Nasal cavity respiratory epithelium epithelial cell of viscerocranial mucosa (primary cell): ENCODE results near the gene TMEM38A. TPM values are rescaled to one million over a fixed set of nuclear protein-coding genes. Genes with fewer than 3 reads are reported as not detected.

Experiments used
- total RNA-seq: library from RNA; depleted of rRNA; stranded (reverse); fragments of >200 nt; gene quantifications from 2 replicates; pipeline ENCODE4 v1.2.3, GENCODE V29; 2014

The TMEM38A gene, protein sequence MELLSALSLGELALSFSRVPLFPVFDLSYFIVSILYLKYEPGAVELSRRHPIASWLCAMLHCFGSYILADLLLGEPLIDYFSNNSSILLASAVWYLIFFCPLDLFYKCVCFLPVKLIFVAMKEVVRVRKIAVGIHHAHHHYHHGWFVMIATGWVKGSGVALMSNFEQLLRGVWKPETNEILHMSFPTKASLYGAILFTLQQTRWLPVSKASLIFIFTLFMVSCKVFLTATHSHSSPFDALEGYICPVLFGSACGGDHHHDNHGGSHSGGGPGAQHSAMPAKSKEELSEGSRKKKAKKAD
- total RNA-seq: 4.4 and 22.5 TPM in 2 replicates

DNA sequence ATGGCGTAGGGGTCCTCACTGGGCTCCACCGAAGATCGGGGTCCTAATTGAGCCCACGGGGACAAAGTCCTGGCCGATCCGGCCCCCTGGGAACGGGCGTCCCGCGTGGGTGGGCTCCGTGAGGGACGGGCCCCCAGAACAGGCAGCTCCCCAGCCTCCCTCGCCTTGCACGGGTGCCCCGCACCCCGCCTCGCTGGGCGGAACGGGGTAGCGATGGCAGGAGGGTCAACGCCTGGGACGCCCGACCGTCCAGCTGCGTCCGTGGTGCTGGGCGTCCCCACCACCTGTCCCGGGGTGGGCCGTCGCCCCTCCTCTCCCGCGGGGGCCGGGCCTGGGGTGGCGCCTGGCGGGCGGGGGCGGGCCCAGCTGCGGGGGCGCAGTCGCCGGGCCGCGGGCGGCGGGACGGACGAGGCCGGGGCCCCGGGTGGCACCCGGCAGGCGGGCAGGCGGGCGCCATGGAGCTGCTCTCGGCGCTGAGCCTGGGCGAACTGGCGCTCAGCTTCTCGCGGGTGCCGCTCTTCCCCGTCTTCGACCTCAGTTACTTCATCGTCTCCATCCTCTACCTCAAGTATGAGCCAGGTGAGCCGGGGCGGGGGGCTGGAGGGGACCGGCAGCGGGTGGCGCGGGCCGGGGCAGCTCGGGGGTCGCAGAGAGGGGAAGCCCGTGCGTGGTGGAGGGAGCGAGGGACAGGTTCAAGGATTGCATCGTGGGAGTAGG, at the start of gene TMEM38A:
TMEM38A (plus strand) TSS at position 377 of the 717 bp plus-strand sequence; CDS start at position 456, 79 bp downstream.

GRCh38 chr19:16628183-16628983, 32.6 kb upstream of the TMEM38A start, which contains the start of gene MED26:
TSS of gene MED26 (minus strand) at chr19:16628204. CDS start at chr19:16627943, 261 bp downstream.

DNA sequence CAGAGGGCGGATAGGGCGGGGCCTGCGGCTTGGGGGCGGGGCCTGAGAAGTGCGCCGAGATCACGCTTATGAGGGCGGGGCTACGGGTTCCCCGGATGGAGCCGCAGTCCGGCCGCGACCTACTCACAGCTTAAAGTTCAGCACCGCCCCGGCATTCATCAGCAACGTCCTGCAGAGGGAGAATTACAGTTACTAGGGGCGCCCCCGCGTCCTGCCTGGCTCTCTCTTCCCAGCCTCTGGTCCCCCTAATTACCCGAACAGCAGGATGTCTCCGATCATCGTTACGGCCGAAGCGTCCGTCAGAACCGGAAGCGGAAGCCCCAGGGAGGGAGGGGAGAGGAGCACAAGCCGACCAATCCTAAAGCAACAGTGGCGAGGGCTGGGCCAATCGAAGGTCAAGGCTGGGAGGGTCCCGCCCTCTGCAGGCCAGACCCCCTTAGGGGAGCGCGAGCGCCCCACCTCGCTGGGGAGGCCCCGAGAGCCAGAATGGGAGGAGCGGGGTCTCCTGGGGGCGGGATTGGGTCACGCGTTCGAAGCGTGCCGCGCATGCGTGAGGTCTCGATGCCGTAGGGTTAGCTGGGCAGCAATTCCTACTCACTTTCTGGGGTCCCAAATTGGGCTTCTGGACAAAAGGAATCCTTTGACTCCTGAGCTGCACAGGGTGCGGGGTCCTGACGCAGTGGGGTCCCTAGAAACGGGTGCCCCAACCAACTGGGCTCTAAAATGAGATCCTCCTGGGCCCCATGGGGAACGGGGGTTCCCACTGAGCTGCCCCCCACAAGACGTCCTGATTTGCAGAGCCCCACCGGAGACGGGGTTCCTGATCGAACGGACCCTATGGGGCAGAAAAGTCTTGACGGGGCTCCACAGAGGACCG, 869 bp upstream of the TMEM38A start, which contains the start of gene SMIM7:
SMIM7 (minus strand) TSS at position 313 of the 877 bp plus-strand sequence; CDS start at position 279, 34 bp downstream.

Other genes with a start within 250 kb of the TMEM38A start
- gene EPS15L1, start 189.2 kb upstream of the TMEM38A start, total RNA-seq: 11.3 and 20.2 TPM in 2 replicates
- gene CALR3, start 165.0 kb upstream of the TMEM38A start, total RNA-seq: under 0.01 and 0.07 TPM in 2 replicates
- 1.0 and 2.1 TPM in 2 replicates for gene C19orf44, start 164.7 kb upstream of the TMEM38A start, total RNA-seq
- 4.8 and 14.4 TPM in 2 replicates for gene CHERP, start 118.7 kb upstream of the TMEM38A start, total RNA-seq
- gene SLC35E1, start 88.7 kb upstream of the TMEM38A start, total RNA-seq: 43.7 and 48.1 TPM in 2 replicates
- gene MED26, start 32.9 kb upstream of the TMEM38A start, total RNA-seq: 4.4 and 9.2 TPM in 2 replicates
- 49.9 and 63.9 TPM in 2 replicates for gene SMIM7, start 995 bp upstream of the TMEM38A start, total RNA-seq
- gene NWD1, start 58.7 kb downstream of the TMEM38A start, total RNA-seq: under 0.01 and 1.2 TPM in 2 replicates
- 22.6 and 62.6 TPM in 2 replicates for gene SIN3B, start 168.3 kb downstream of the TMEM38A start, total RNA-seq
- gene F2RL3, start 227.9 kb downstream of the TMEM38A start, total RNA-seq: under 0.01 TPM in 1 of 2 replicates, not detected in the other